ENCODE data around the gene STAT5A.

DNA sequence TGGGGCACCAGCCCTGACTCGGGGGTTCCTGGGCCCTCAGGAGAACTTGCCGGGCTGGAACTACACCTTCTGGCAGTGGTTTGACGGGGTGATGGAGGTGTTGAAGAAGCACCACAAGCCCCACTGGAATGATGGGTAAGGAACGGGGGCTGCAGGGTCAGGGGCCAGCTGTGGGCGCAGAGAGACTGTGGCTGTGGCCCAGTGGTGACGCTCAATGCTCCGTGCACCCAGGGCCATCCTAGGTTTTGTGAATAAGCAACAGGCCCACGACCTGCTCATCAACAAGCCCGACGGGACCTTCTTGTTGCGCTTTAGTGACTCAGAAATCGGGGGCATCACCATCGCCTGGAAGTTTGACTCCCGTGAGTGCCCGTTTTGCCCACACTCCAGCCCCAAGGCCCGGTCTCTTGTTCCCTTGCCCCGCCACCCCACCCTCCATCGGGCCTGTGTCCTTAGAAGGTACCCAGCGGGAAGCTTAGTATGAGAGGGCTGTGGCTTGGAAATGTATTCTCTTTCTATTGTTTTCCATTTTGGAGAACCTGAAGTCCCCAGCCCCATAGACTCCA is 19.1 kb downstream of the STAT5A start:
- TF ChIP-seq, protein P1, sequence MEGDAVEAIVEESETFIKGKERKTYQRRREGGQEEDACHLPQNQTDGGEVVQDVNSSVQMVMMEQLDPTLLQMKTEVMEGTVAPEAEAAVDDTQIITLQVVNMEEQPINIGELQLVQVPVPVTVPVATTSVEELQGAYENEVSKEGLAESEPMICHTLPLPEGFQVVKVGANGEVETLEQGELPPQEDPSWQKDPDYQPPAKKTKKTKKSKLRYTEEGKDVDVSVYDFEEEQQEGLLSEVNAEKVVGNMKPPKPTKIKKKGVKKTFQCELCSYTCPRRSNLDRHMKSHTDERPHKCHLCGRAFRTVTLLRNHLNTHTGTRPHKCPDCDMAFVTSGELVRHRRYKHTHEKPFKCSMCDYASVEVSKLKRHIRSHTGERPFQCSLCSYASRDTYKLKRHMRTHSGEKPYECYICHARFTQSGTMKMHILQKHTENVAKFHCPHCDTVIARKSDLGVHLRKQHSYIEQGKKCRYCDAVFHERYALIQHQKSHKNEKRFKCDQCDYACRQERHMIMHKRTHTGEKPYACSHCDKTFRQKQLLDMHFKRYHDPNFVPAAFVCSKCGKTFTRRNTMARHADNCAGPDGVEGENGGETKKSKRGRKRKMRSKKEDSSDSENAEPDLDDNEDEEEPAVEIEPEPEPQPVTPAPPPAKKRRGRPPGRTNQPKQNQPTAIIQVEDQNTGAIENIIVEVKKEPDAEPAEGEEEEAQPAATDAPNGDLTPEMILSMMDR (IDR thresholded peaks at IDR 0.05): no peak
- no peak for TF ChIP-seq POLR2A (IDR thresholded peaks at IDR 0.05)

Measured in breast epithelium (tissue), 3 donors.